Measurements from ENCODE around the gene RAC3.

Gene RAC3

DNA sequence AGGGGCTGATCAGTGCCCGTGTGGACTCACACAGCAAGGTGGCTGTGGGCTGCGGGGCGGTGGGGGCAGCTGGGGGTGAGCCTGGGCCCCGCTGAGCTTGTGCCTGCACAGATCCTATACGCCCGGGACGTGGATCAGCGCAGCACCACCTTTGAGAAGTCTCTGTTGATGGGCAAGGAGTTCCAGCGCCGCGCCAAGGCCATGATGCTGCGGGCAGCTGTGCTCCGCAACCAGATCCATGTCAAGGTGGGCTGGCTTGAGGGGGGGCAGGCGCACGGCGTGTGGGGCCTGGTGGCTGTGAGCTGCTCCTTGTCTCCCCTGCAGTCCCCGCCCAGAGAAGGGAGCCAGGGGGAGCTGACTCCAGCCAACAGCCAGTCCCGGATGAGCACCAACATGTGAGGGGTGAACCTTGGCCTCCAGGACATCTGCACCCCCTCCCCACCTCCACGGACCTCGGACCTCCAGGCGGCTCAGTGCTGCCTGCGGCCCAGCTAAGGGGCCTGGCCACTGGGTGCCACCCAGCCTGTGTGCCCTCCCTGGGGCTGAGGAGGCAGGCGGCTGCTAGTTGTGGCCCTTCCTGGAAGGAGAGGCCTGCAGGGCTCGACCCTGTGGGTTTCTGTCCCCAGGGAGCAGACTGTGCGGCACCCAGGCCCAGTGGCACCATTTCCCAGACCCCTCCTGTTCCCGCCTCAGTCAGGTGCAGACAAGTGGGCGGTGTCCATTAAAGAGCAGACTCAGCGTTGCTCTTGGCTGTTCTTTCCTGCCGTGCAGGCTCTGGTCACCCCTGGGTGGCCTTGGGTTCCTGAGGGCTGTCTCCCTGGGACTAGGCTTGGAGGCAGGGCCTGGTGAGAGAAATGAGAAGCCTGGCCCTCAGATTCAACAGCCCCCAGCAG is 25.5 kb downstream of the RAC3 start:
- no peak overlapping the region for H3K9ac ChIP-seq
- no peak overlapping the region for H3K4me2 ChIP-seq
- TF ChIP-seq, protein P1, sequence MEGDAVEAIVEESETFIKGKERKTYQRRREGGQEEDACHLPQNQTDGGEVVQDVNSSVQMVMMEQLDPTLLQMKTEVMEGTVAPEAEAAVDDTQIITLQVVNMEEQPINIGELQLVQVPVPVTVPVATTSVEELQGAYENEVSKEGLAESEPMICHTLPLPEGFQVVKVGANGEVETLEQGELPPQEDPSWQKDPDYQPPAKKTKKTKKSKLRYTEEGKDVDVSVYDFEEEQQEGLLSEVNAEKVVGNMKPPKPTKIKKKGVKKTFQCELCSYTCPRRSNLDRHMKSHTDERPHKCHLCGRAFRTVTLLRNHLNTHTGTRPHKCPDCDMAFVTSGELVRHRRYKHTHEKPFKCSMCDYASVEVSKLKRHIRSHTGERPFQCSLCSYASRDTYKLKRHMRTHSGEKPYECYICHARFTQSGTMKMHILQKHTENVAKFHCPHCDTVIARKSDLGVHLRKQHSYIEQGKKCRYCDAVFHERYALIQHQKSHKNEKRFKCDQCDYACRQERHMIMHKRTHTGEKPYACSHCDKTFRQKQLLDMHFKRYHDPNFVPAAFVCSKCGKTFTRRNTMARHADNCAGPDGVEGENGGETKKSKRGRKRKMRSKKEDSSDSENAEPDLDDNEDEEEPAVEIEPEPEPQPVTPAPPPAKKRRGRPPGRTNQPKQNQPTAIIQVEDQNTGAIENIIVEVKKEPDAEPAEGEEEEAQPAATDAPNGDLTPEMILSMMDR (conservative IDR thresholded peaks at IDR 0.05; ENCODE audit: low read depth, low read length): no peak
- H2AFZ ChIP-seq (ENCODE audit: low read depth): no peak overlapping the region
- H3K36me3 ChIP-seq (ENCODE audit: insufficient read depth): peaks cover 8% of the 10 kb centered on the region; the same call in 1 of the 2 replicates
- H4K20me1 ChIP-seq (ENCODE audit: insufficient read depth): no peaks in the 10 kb centered on the region
- no peak overlapping the region for H3K4me3 ChIP-seq (IDR thresholded peaks at IDR 0.05; ENCODE audit: insufficient read depth, low read depth, low read length)
- H3K27me3 ChIP-seq (ENCODE audit: insufficient read depth, low read depth): no peaks in the 10 kb centered on the region
- no peak overlapping the region for H3K27ac ChIP-seq
- H3K79me2 ChIP-seq (ENCODE audit: insufficient read depth, low read depth): peaks cover 17% of the 10 kb centered on the region; the same call in 1 of the 2 replicates
- H3K4me1 ChIP-seq (ENCODE audit: low read depth, poor library complexity, severe bottlenecking): peaks cover 13% of the 10 kb centered on the region

DNA sequence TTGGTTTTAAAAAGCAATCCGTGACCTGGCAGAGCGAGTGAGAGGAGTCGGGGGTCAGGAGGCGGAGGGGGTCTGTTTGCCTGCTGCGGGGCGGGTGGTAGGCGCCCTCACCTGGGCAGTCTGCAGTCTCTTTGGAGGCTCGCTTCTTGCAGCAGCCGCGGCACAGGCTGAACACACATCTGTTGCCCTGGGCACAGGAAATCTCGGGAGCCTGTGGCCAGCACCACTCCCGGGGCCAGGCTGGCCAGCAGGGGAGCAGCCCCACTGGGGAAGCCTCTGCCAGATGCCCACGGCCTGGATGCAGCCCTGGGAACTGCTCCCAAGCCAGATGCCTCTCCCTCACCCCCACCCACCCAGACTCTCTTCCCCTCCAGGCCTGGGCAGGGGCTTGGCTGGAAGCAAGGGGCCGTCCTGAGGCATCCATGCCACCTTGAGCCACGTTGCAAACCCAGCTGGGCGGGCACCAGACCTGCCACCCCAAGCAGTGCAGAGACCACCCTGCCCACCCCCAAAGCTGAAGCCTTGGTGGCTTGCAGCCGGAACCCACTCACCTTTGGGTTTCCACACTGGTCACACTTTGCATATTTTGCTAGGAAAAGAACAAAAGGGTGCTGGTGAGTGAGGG is 26.9 kb downstream of the RAC3 start:
- H3K27me3 ChIP-seq (ENCODE audit: insufficient read depth, low read depth): no peaks in the 10 kb centered on the region
- peaks cover 5% of the 10 kb centered on the region for H3K4me1 ChIP-seq (ENCODE audit: low read depth, poor library complexity, severe bottlenecking)
- H3K9ac ChIP-seq: no peak overlapping the region
- H4K20me1 ChIP-seq (ENCODE audit: insufficient read depth): no peaks in the 10 kb centered on the region
- TF ChIP-seq, protein P1 (conservative IDR thresholded peaks at IDR 0.05; ENCODE audit: low read depth, low read length): no peak
- H3K79me2 ChIP-seq (ENCODE audit: insufficient read depth, low read depth): peaks cover 5% of the 10 kb centered on the region; the same call in 1 of the 2 replicates
- no peak overlapping the region for H3K27ac ChIP-seq
- no peak overlapping the region for H3K4me2 ChIP-seq
- H2AFZ ChIP-seq (ENCODE audit: low read depth): no peak overlapping the region
- peaks cover 13% of the 10 kb centered on the region for H3K36me3 ChIP-seq (ENCODE audit: insufficient read depth)
- no peak overlapping the region for H3K4me3 ChIP-seq (IDR thresholded peaks at IDR 0.05; ENCODE audit: insufficient read depth, low read depth, low read length)

DNA sequence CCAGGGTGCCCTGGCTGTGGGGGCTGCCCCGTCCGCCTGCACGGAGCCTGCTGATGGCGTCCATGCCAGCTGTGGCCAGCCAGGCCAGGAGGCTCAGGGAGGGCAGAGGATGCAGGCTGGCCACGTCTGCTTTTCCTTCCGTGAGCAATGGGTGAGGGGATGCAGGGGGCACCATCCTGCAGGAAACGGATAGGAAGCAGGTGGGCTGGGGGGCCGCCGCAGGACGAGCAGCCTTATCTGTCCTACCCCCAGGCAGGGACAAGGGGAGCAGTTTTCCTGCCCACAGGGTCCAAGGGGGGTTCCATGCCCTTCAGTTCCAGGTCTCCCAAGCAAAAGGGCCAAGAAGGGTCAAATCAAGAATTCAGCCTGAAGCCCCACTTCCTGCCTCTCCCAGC is 27.4 kb downstream of the RAC3 start:
- Histone ChIP-seq H3K4me2 (no peak overlapping the region), H3K9ac (no peak overlapping the region), H2AFZ (ENCODE audit: low read depth) (no peak overlapping the region), H3K27me3 (ENCODE audit: insufficient read depth, low read depth) (no peaks in the 10 kb centered on the region), H4K20me1 (ENCODE audit: insufficient read depth) (no peaks in the 10 kb centered on the region), H3K79me2 (ENCODE audit: insufficient read depth, low read depth) (no peaks in the 10 kb centered on the region), H3K4me3 (IDR thresholded peaks at IDR 0.05; ENCODE audit: insufficient read depth, low read depth, low read length) (no peak overlapping the region), H3K27ac (no peak overlapping the region), H3K4me1 (ENCODE audit: low read depth, poor library complexity, severe bottlenecking) (no peaks in the 10 kb centered on the region), H3K36me3 (ENCODE audit: insufficient read depth) (peaks cover 13% of the 10 kb centered on the region)
- TF ChIP-seq, protein P1 (conservative IDR thresholded peaks at IDR 0.05; ENCODE audit: low read depth, low read length): no peak

DNA sequence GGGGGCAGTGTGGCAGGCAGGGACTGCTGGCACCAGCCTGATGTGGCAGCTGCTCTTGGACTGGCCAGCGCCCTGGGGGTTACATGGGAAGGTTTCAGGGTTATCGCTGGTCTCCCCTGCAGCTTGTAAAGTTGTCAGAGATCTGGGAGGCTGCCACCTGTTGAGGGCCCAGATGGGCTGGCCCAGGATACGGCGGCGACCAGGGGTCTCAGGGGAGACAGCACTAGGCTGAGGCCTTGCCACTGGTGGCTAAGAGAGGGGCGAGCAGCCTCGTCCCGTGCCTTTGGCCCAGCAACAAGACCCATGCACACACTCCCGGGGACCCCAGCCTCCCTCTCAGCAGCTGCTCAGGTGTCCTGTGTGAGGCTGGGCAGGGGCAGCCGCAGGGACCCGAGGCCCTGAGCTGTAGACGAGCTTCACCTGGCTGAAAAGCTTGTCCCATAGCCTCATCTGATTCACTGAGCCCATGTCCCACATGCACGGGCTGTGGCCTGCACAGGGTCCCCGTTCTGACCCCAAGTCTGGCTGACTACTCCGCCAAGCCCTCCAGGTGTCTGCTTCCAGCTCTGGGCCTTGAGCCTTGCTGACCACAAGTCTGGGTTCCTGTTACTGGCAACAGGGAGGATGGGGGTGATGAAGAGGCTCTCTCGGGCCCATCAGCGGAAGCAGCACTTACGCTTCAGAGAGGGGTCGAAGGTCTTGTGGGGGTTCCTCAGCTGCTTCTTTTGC is 28.0 kb downstream of the RAC3 start:
- Histone ChIP-seq H3K79me2 (ENCODE audit: insufficient read depth, low read depth) (peaks cover 4% of the 10 kb centered on the region; the same call in 1 of the 2 replicates), H3K4me3 (IDR thresholded peaks at IDR 0.05; ENCODE audit: insufficient read depth, low read depth, low read length) (no peak overlapping the region), H3K9ac (no peak overlapping the region), H3K36me3 (ENCODE audit: insufficient read depth) (peaks cover 13% of the 10 kb centered on the region), H3K27me3 (ENCODE audit: insufficient read depth, low read depth) (no peaks in the 10 kb centered on the region), H3K4me1 (ENCODE audit: low read depth, poor library complexity, severe bottlenecking) (peaks cover 6% of the 10 kb centered on the region), H3K4me2 (no peak overlapping the region), H3K27ac (no peak overlapping the region), H2AFZ (ENCODE audit: low read depth) (no peak overlapping the region), H4K20me1 (ENCODE audit: insufficient read depth) (no peaks in the 10 kb centered on the region)
- TF ChIP-seq, protein P1 (conservative IDR thresholded peaks at IDR 0.05; ENCODE audit: low read depth, low read length): no peak

All from KMS-11 (cell line).